Muscle of leg (tissue), 9 donors: Measurements from ENCODE around the gene MUC2. TPM values are rescaled to one million over a fixed set of nuclear protein-coding genes. Genes with fewer than 3 reads are reported as not detected.

Experiments
- polyA plus RNA-seq, 8 donors: library from polyadenylated mRNA; unstranded; fragments of 120-200 nt; gene quantifications; one replicate each; pipeline versions ENCODE4 v1.2.1 to v1.2.3, GENCODE V29; 2013; ENCODE audit warnings: inconsistent platforms in 1 of 8, low replicate concordance in 1 of 8; ENCODE audit not compliant: insufficient read length in 8 of 8, insufficient read depth in 1 of 8
- total RNA-seq: library from RNA; stranded (reverse); fragments of 120-200 nt; gene quantifications from one replicate; pipeline ENCODE4 v1.2.4, GENCODE V29; 2013

MUC2 gene
- total and polyA plus RNA-seq, 9 donors: 0.01 to 2.2 (median 0.04) TPM; not detected in 3

Other genes starting within 250 kb of the MUC2 start
- gene CRACR2B, start 247.0 kb upstream of the MUC2 start, total RNA-seq: 6.9 TPM
- 10 to 100 TPM in 7 of 8 donors, 1 to 10 TPM in 1; 7.7 to 22.0 (median 13.3) TPM for gene CRACR2B, start 247.0 kb upstream of the MUC2 start, polyA plus RNA-seq
- 147 TPM for gene CD151, start 241.9 kb upstream of the MUC2 start, total RNA-seq
- gene CD151, start 241.9 kb upstream of the MUC2 start, polyA plus RNA-seq: 100 to 1,000 TPM; 133 to 178 (median 151) TPM
- gene POLR2L, start 232.3 kb upstream of the MUC2 start, total RNA-seq: 97.7 TPM
- gene POLR2L, start 232.3 kb upstream of the MUC2 start, polyA plus RNA-seq: 100 to 1,000 TPM; 114 to 147 (median 125) TPM
- gene TSPAN4, start 232.0 kb upstream of the MUC2 start, total RNA-seq: 60.3 TPM
- 10 to 100 TPM; 48.0 to 75.9 (median 65.1) TPM for gene TSPAN4, start 232.0 kb upstream of the MUC2 start, polyA plus RNA-seq
- gene CHID1, start 164.1 kb upstream of the MUC2 start, total RNA-seq: 30.5 TPM
- 10 to 100 TPM; 60.4 to 77.4 (median 68.5) TPM for gene CHID1, start 164.1 kb upstream of the MUC2 start, polyA plus RNA-seq
- 18.5 TPM for gene AP2A2, start 149.0 kb upstream of the MUC2 start, total RNA-seq
- 10 to 100 TPM; 38.3 to 61.4 (median 48.0) TPM for gene AP2A2, start 149.0 kb upstream of the MUC2 start, polyA plus RNA-seq
- gene MUC6, start 38.2 kb upstream of the MUC2 start, total RNA-seq: not detected
- gene MUC6, start 38.2 kb upstream of the MUC2 start, polyA plus RNA-seq: under 1 TPM; 0.09 to 0.61 (median 0.28) TPM
- not detected for gene MUC5AC, start 83.1 kb downstream of the MUC2 start, total RNA-seq
- gene MUC5AC, start 83.1 kb downstream of the MUC2 start, polyA plus RNA-seq: under 1 TPM in 5 of 8 donors, not detected in 3; 0.01 to 0.75 (median 0.04) TPM
- gene MUC5B, start 148.2 kb downstream of the MUC2 start, total RNA-seq: not detected
- under 1 TPM in 7 of 8 donors, not detected in 1; 0.01 to 0.33 (median 0.04) TPM for gene MUC5B, start 148.2 kb downstream of the MUC2 start, polyA plus RNA-seq
- gene TOLLIP, start 234.8 kb downstream of the MUC2 start, total RNA-seq: 11.9 TPM
- gene TOLLIP, start 234.8 kb downstream of the MUC2 start, polyA plus RNA-seq: 10 to 100 TPM; 22.1 to 29.8 (median 26.2) TPM